Body of pancreas (tissue), 4 donors: ENCODE results near the gene MRPS31.

ENCODE experiments used
- POLR2A ChIP-seq, 3 donors: fragments of 450-650 bp; IDR thresholded peaks; one replicate each; pipeline ENCODE4 v1.6.1; 2016; ENCODE audit warnings: antibody characterized with exemption in 3 of 3, mild to moderate bottlenecking in 2 of 3
- TF ChIP-seq, protein P1 (sequence below), 7 experiments: fragments of 450-650 bp in 4 of 7; fragments of 200-600 bp in 3 of 7; sonication (generic) in 3 of 7; IDR thresholded peaks; one replicate each; pipeline ENCODE4 v1.5.1; 2016 to 2019; ENCODE audit warnings: antibody characterized with exemption in 7 of 7

DNA sequence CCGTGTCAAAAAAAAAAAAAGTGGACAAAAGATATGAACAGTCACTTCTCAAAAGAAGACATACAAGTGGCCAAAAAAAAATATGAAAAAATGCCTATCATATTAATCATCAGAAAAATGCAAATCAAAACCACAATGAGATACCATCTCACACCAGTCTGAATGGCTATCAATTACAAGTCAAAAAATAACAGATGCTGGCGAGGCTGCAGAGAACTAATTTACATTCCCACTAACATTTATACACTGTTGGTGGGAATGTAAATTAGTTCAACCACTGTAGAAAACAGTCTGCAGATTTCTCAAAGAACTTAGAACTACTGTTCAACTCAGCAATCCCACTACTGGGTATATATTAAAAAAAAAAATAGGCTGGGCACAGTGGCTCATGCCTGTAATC is 78.0 kb downstream of the MRPS31 start:
- TF ChIP-seq, protein P1, sequence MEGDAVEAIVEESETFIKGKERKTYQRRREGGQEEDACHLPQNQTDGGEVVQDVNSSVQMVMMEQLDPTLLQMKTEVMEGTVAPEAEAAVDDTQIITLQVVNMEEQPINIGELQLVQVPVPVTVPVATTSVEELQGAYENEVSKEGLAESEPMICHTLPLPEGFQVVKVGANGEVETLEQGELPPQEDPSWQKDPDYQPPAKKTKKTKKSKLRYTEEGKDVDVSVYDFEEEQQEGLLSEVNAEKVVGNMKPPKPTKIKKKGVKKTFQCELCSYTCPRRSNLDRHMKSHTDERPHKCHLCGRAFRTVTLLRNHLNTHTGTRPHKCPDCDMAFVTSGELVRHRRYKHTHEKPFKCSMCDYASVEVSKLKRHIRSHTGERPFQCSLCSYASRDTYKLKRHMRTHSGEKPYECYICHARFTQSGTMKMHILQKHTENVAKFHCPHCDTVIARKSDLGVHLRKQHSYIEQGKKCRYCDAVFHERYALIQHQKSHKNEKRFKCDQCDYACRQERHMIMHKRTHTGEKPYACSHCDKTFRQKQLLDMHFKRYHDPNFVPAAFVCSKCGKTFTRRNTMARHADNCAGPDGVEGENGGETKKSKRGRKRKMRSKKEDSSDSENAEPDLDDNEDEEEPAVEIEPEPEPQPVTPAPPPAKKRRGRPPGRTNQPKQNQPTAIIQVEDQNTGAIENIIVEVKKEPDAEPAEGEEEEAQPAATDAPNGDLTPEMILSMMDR (IDR thresholded peaks at IDR 0.05), result no peak
- TF ChIP-seq POLR2A (IDR thresholded peaks at IDR 0.05), result no peak
